NCI-H524 treated with DMSO at 0.1 percent for 48 hours (cell line): Measurements from ENCODE around the gene ERGIC2.
"Not testable (repeated sequence)": the region's sequence is repeated elsewhere in the genome, so short reads cannot be mapped to it uniquely, and the experiment has no call there.

Experiments
- DNase-seq: peaks from one replicate; lab custom pipeline; 2025; lab: John Stamatoyannopoulos, UW

Gene ERGIC2

GRCh38 chr12:29380536-29381523, at the start of gene ERGIC2:
Gene ERGIC2 (minus strand): TSS chr12:29381172. CDS start chr12:29371633, 9,539 bp downstream.
- DNase-seq: peak; percentile 99

GRCh38 chr12:29430716-29431044, 49.7 kb upstream of the ERGIC2 start:
- no peak for DNase-seq

- DNase-seq: no peak
Measured at GRCh38 chr12:29429999-29430715, 49.2 kb upstream of the ERGIC2 start.

- no peak for DNase-seq
Measured at GRCh38 chr12:29428633-29429032, 47.7 kb upstream of the ERGIC2 start.

- no peak for DNase-seq
Measured at GRCh38 chr12:29427964-29428363, 47.0 kb upstream of the ERGIC2 start.

- no peak for DNase-seq
Measured at GRCh38 chr12:29426498-29426897, 45.5 kb upstream of the ERGIC2 start.

GRCh38 chr12:29425722-29426121, 44.8 kb upstream of the ERGIC2 start:
- no peak for DNase-seq

- no peak for DNase-seq
Measured at GRCh38 chr12:29416748-29417147, 35.8 kb upstream of the ERGIC2 start.

- no peak for DNase-seq
Measured at GRCh38 chr12:29415111-29415510, 34.1 kb upstream of the ERGIC2 start.

GRCh38 chr12:29414368-29414767, 33.4 kb upstream of the ERGIC2 start:
- DNase-seq: no peak

- no peak for DNase-seq
Measured at GRCh38 chr12:29405561-29405960, 24.6 kb upstream of the ERGIC2 start.

- no peak for DNase-seq
Measured at GRCh38 chr12:29403991-29404390, 23.0 kb upstream of the ERGIC2 start.

- DNase-seq: no peak
Measured at GRCh38 chr12:29402437-29402836, 21.5 kb upstream of the ERGIC2 start.

GRCh38 chr12:29398495-29398894, 17.5 kb upstream of the ERGIC2 start:
- DNase-seq: no peak

- DNase-seq: no peak
Measured at GRCh38 chr12:29396774-29397173, 15.8 kb upstream of the ERGIC2 start.

GRCh38 chr12:29395356-29395755, 14.4 kb upstream of the ERGIC2 start:
- no peak for DNase-seq

- not testable (repeated sequence) for DNase-seq
Measured at GRCh38 chr12:29390419-29390818, 9.4 kb upstream of the ERGIC2 start.

- no peak for DNase-seq
Measured at GRCh38 chr12:29389295-29389919, 8.4 kb upstream of the ERGIC2 start.

GRCh38 chr12:29386084-29386680, 5.2 kb upstream of the ERGIC2 start:
- not testable (repeated sequence) for DNase-seq

GRCh38 chr12:29385194-29385593, 4.2 kb upstream of the ERGIC2 start:
- DNase-seq: not testable (repeated sequence)

GRCh38 chr12:29382251-29382650, 1.3 kb upstream of the ERGIC2 start:
- no peak for DNase-seq

GRCh38 chr12:29376118-29376517, 4.9 kb downstream of the ERGIC2 start:
- no peak for DNase-seq
